HG03354 (cell line): ENCODE data around the gene NINL.
"Not testable (repeated sequence)": the region's sequence is repeated elsewhere in the genome, so short reads cannot be mapped to it uniquely, and the experiment has no call there.

Experiments used
- ATAC-seq: cut with Tn5 transposase; IDR thresholded peaks from one replicate; pipeline ENCODE4 v1.9.1; 2021; ENCODE audit warnings: mild to moderate bottlenecking; ENCODE audit not compliant: unreplicated experiment, poor library complexity, severe bottlenecking

Gene NINL

DNA sequence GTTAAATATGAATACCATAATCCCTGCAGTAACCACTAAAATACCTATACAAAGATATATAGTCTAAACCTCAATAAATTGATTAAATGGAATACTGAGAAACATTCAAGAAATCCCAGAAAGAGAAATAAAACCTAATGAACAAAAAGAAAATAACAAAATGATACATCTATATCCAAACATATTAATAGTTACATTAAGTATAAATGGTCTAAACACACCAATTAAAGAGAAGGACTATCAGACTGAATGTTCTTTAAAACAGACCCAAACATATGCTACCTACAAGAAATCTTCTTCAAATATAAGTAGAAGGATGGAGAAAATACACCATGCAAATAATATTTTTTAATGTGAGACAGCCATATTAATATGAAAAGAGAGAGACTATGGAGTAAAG, 22.0 kb downstream of the NINL start:
- no peak for ATAC-seq

DNA sequence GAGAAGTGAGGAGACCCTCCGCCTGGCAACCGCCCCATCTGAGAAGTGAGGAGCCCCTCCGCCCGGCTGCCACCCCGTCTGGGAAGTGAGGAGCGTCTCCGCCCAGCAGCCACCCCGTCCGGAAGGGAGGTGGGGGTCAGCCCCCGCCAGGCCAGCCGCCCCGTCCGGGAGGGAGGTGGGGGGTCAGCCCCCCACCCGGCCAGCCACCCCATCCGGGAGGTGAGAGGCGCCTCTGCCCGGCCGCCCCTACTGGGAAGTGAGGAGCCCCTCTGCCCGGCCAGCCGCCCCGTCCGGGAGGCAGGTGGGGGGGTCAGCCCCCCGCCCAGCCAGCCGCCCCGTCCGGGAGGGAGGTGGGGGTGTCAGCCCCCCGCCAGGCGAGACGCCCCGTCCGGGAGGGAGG, 23.6 kb downstream of the NINL start:
- not testable (repeated sequence) for ATAC-seq

DNA sequence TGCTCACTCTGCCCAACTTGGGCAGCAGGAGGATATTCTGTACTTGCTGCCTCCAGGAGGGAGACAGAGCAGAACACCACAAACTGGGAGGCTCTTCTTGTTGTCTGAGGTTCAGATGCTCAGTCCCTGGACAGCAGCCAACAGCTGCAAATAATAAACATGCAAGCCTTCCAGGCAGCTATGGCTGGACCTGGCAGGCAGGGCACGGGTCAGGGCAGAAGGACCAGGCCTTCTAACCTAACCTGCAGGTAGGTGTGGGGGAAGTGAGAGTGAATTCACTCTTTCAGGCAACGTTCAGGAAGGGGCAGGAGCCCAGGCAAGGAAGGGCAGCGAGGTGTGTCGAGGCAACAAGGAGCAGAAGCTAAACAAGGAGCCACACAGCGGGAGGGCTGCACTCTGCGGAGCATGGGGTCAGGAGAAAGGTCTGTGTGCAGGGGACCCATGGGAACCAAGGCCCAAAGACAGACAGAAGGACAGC, 31.5 kb downstream of the NINL start:
- ATAC-seq = no peak

DNA sequence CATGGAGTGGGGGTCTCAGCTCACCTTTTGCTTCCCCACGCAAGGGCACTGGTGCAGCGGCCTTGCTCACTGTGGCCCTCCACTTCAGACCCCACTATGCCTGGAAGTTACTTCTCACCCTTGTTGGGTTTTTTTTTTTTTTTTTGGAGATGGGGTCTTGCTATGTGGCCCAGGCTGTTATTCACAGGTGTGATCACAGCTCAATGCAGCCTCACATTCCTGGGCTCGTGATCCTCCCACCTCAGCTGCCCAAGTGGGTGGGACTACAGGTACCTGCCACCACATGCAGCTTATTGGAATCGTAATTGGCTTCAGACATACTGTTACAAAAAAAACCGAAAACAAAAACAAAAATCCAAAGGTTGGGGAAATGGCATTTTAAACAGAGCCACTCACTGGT, 32.4 kb downstream of the NINL start:
- ATAC-seq = no peak

DNA sequence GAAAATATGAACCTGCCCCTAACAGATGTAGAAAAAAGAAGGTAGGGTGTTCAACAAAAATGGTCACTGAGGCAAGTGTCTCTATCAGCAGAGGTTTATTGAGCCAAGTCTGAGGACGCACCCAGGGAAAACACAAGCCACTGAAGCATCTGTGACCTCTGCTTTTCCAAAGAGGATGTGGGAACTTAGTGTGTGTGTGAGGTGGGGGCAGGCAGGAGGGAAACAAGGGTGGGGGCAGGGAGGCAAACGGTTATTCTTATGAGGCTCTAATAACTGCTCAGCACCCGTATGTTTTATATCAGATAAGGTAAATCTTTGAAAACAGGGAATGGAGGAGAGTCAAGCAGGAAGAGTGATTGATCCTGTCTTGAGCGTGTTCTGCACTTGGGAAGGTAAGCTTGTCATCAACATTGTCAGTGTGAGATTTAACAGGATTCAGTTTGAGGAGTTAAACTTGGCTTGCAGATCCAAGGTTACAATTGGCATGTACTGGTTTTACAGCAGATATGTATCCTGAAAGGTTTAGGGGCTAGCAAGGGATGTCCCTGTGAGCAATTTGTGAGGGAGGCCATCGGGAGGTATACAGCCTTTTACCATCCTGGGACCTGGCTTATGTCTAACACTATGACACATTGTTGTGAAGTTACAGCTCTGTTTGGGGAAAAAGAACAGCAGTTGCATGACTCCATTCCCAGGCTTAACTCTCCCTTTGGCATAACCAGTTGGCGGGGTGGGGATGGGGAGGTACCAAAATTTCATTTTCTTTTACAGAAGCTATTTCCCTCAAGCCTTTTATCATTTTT, 33.7 kb downstream of the NINL start:
- no peak for ATAC-seq

DNA sequence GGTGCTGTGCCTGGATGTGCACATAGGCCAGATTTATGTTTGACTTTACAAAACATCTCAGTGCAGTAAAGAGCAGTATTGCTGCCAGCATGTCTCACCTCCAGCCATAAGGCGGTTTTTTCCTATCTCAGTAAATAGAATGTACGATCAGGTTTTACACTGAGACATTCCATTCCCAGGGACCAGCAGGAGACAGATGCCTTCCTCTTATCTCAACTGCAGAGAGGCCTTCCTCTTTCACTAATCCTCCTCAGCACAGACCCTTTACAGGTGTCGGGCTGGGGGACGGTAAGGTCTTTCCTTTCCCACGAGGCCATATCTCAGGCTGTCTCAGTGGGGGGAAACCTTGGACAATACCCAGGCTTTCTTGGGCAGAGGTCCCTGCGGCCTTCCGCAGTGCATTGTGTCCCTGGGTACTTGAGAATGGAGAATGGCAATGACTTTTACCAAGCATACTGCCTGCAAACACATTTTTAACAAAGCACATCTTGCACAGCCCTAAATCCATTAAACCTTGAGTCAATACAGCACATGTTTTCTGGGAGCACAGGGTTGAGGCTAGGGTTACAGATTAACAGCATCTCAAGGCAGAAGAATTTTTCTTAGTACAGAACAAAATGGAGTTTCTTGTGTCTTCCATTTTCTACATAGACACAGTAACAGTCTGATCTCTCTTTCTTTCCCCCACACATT, 34.5 kb downstream of the NINL start:
- ATAC-seq = not testable (repeated sequence)

DNA sequence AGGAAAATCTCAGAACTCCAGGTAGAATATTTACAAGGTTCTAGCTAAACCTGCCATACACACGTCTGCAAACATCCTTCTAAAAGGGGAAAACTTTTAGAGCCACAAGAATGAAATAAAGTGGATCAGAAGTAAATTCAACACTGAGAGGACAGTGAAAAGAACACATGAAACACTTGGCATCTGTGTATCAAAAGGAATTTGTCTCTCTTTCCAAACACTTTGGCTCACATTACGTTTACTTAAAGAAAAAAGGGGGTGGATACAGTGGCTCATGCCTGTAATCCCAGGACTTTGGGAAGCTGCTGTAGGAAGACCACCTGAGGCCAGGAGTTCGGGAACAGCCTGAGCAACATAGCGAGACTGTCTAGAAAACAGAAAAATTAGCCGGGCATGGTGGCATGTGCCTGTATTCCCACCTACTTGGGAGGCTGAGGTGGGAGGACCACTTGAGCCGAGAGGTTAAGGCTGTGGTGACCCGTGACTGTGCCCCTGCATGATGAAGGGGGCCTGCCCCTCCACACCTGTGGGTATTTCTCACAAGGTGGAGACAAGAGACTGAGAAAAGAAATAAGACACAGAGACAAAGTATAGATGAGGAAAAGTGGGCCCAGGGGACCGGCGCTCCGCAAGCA, 35.4 kb downstream of the NINL start:
- no peak for ATAC-seq

DNA sequence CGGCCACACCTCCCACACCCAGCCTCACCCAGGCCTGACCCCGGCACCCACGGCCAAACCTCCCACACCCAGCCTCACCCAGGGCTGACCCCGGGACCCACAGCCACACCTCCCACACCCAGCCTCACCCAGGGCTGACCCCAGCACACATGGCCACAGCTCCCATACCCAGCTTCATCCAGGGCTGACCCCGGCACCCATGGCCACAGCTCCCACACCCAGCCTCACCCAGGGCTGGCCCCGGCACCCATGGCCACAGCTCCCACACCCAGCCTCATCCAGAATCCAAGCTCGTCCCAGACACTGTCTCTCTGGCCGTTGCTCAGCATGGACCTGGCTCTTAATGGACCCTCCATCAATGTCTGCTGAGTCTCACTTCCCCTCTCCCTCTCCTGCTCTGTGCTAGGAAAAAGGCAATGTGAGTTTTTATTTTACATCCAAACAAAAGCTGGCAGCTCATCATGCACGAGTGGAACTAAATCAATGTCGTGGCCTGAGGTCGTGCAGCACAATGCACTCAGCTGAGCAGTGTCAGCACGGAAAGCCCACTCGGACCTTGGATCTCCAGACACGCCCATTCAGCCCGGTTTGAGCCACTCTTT, 36.1 kb downstream of the NINL start:
- ATAC-seq = no peak

DNA sequence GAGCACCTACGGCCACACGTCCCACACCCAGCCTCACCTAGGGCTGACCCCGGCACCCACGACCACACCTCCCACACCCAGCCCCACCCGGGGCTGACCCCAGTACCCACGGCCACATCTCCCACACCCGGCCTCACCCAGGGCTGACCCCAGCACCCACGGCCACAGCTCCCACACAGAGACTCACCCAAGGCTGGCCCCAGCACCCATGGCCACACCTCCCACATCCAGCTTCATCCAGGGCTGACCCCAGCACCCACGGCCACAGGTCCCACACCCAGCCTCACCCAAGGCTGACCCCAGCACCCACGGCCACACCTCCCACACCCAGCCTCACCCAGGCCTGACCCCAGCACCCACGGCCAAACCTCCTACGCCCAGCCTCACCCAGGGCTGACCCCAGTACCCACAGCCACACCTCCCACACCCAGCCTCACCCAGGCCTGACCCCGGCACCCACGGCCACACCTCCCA, 36.7 kb downstream of the NINL start:
- ATAC-seq = no peak

DNA sequence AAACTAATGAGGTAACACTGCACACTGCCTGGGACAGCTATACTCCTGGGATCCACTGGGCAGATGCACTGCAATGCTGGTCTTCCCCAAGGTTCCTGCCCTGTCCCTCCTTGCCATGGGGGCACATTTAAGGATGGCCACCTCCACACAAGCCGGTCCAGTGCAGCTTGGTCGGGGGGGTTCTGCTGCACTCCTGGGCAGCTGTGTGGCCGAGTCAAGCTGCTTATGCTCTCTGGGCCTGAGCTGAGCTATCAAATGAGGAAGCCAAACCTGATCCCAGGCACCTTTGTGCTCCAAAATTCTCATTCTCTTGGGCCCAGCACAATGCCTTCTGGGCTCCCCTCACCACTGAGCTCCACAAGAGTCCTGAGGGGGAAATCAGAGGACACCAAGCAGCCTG, 37.3 kb downstream of the NINL start:
- ATAC-seq = no peak

DNA sequence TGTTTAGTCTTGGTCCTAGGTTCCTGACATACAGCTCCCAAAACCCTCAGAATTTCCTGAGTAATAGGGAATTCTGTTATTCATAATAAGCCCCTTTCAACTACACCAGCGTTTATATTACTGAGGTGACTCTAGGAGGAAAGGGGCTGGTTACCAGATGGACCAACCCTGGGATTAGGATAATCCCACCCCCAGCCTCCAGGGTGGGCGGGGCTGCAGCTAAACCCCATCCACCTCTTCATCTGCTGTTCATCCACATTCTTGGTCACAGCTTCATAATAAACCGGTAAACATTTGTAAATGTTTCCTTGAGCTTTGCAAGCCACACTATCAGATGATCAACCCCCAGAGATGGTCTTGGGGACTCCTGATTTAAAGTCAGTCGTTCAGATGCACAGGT, 38.3 kb downstream of the NINL start:
- no peak for ATAC-seq

DNA sequence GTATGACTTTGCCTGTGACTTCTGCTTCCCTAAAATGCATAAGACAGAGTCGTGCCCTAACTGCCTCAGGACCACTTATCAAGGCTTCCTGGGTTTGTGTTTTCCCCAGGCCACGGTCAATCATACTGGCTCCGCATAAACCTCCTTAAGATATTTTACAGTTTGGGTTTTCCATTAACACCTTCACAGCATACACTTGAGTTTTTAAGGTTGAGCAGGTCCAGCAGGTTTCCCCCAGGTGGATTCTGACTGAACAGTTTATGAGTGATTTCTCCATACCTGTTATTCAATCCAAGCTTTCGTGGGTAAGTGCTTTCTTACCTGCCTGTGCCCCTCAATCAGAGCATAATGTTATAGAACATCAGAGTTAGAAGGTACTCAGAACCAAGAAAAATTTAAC, 39.3 kb downstream of the NINL start:
- no peak for ATAC-seq

DNA sequence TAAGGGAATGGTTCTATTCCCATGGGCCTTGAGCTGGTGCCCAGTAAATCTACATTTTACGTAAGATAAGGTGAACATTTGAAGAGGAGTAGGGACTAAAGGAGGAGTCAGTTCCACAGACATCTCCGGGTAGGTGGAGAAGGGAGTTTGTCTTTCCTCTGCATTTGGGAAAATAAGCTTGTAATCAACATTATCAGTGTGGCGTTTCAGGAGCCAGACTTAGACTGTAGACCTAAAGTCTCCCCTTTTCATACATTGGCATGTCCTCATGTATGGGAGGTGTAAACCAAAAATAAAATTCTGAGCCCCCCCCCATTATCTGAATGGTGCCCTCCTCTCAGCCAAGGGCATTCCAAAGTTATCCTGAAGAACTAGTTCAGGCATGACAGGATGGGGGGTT, 40.2 kb downstream of the NINL start:
- ATAC-seq = no peak

DNA sequence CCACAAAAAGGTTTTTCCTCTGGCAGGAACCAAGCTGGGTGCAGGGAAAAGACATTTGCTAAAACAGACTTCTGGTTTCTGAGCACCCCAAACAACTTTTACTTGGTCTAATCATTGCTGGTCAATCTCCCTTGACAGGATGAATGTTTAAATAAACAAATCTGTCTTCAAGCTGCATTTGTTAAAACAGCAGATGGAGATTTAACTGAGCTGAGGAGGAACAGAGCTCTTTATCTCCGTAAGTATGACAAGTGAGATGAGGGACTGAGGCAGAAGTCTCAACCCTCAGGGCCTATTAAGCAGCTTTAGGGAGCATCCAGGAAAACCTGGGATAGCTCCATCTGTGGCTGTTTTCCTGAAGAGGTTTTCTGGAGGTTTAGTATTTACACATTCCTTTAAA, 40.6 kb downstream of the NINL start:
- ATAC-seq = no peak

DNA sequence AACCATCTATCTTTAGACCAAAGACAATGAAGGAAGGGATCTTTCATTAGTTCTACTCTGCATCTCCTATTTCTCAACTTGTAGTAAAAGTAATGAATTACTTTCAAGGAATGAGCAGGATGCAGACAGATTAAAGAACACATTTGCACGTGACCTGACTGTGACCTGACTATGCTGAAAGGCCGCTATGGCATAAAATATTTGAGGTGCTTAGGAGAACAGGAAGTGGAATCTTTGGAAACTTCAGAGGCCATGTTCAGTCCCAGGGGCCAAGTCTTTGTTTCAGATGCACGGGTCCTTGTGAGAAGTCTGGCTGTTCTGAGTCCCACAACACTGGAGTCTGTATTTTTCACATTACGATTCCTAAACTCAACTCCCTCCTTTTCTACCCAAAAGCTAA, 41.0 kb downstream of the NINL start:
- no peak for ATAC-seq

DNA sequence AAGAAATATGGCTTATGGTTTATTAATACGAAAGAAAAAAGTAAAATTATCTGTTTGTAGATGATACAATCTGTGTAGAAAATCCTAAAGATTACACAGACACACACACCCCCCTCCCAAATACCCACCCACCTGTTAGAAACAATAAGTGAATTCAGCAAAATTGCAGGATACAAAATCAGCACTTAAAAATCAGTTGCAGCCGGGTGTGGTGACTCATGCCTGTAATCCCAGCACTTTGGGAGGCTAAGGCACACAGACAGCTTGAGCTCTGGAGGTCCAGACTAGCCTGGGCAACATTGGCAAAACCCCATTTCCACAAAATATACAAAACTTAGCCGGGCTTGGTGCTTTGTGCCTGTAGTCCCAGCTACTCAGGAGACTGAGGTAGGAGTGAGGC, 42.3 kb downstream of the NINL start:
- no peak for ATAC-seq

DNA sequence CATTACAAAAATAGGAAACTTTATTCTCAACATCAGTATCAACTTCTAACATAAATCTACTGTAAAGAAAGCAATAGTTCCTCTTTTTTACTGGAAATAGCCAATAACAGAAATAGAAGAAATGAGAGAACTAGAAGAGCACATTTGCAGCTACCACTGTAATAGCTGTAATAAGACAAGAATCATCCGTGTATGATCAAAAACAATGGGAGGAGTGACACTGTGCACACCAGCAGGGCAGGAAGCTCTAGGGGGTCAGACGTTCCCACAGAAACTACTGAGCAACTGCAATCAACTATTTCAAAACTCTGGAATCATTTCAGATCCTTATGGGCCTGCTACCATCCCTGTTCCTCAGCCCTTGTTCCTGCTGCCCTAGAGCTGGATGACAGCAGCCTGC, 43.7 kb downstream of the NINL start:
- no peak for ATAC-seq

DNA sequence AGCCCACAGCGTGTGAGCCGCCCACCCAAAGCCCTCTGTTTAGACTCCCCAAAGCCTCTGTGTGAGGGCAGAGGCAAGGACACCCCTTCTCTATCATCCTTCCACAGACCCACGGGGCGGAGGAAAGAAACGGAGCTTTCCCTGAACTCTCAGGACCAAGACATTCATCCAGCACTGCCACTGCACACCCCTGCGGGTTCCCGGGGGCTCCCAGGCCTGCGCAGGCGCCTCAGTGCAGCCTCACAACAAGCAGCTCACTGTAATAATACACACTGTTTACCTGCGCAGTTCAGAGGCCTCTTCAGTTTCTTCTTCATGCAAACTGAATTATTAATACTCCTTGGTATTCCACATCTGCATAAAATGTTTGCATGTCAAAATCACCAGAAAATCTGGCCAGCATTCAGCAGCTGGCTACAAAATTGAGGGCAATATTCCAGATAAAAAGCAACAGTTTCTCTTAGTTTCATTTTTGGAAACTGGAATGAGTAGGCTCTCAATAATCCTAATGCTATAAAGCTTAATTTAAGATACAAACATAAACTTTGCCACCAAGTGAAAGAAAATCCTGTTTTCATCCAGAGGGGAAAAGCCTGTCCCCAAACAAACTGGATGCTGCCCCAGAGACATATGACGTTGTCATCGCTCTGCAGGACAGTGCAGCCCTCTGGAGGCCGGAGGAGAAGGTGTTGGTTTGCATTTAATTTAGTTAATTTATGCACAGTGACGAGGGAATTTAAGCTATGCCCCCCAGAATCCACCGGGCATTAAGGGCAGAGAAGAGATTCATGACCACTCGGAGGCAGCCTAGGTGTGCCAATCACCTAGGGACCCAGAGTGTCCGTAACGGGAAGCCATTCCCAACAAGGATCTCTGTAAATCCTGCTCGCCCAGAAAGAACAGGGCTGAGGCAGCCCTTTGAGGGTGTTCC, 45.3 kb downstream of the NINL start:
- ATAC-seq = no peak
